Transverse colon (tissue), 4 donors: ENCODE measurements around the gene CRX. TPM values are rescaled to one million over a fixed set of nuclear protein-coding genes. Genes with fewer than 3 reads are reported as not detected.

ENCODE experiments used
- DNase-seq: peaks from one replicate; pipeline ENCODE4 v3.0.0-alpha.2; 2019
- H3K27ac ChIP-seq, 4 donors: fragments of 200-600 bp; sonication (generic); 2 replicates each; pipeline ENCODE4 v1.5.1; 2016 to 2018; ENCODE audit warnings: inconsistent platforms in 4 of 4
- H3K27me3 ChIP-seq: fragments of 200-600 bp; sonication (generic); 2 replicates; pipeline ENCODE4 v1.5.1; 2017; ENCODE audit warnings: inconsistent platforms
- H3K36me3 ChIP-seq, 4 donors: fragments of 200-600 bp; sonication (generic); 2 replicates each; pipeline ENCODE4 v1.5.1; 2017 to 2019; ENCODE audit warnings: inconsistent platforms in 4 of 4
- H3K4me1 ChIP-seq, 4 donors: fragments of 200-600 bp; sonication (generic); 2 replicates each; pipeline ENCODE4 v1.5.1; 2017 to 2020; ENCODE audit warnings: inconsistent platforms in 4 of 4
- H3K4me3 ChIP-seq, 4 donors: fragments of 200-600 bp; sonication (generic); 1 replicate in 1 of 4; 2 replicates in 3 of 4; pipeline versions ENCODE4 v1.5.1 to v1.6.1; 2017 to 2019; ENCODE audit warnings: inconsistent platforms in 4 of 4
- H3K9me3 ChIP-seq, 2 donors: fragments of 200-600 bp; sonication (generic); 2 replicates each; pipeline ENCODE4 v1.5.1; 2017 to 2019; ENCODE audit warnings: inconsistent platforms in 2 of 2
- EP300 ChIP-seq: sonication (generic); formaldehyde crosslinking; IDR thresholded peaks from one replicate; pipeline ENCODE4 v1.6.1; 2017; ENCODE audit warnings: antibody characterized with exemption, low read depth
- POLR2A ChIP-seq: fragments of 450-650 bp; IDR thresholded peaks from one replicate; pipeline ENCODE4 v1.6.1; 2016; ENCODE audit warnings: antibody characterized with exemption, mild to moderate bottlenecking, moderate library complexity
- POLR2AphosphoS5 ChIP-seq, 3 donors: sonication (generic); formaldehyde crosslinking; IDR thresholded peaks; one replicate each; pipeline ENCODE4 v1.6.1; 2016; ENCODE audit warnings: antibody characterized with exemption in 3 of 3
- whole genome bisulfite sequencing, 2 donors: methylation state at CpG; one replicate each; pipeline ENCODE4 v1.1.5; 2018; ENCODE audit warnings: low coverage in 1 of 2; 5-methylcytosine and 5-hydroxymethylcytosine counted together
- in situ Hi-C, 4 donors: fragments of 200-750 bp; cut with MboI; loops; one replicate each; pipeline versions ENCODE4 v1.15.0 to v1.15.1; 2017; ENCODE audit warnings: low sequenced_read_pairs in 3 of 4, low pct_ligation_motif_present in 1 of 4, low pct_unique_long_range_greater_than_20kb in 1 of 4
- intact Hi-C: fragments of 100-400 bp; cut with DNase I; formaldehyde crosslinking; loops from one replicate; pipeline ENCODE4 v1.15.1; 2023; ENCODE audit warnings: low total_unique reads
- total RNA-seq, 4 donors: library from RNA; depleted of rRNA; stranded (reverse); fragments of >200 nt; gene quantifications; one replicate each; pipeline ENCODE4 v1.1.0, GENCODE V29; 2016
- TF ChIP-seq, protein P1 (sequence below), 5 experiments: fragments of 200-600 bp in 3 of 5; fragments of 450-650 bp in 2 of 5; sonication (generic) in 3 of 5; IDR thresholded peaks; 1 replicate in 2 of 5; 2 replicates in 3 of 5; pipeline ENCODE4 v1.5.1; 2016 to 2017; ENCODE audit warnings: antibody characterized with exemption in 5 of 5, inconsistent platforms in 3 of 5, mild to moderate bottlenecking in 2 of 5, moderate library complexity in 1 of 5

Gene CRX
- total RNA-seq, 4 donors from 2014 or later: not detected

DNA sequence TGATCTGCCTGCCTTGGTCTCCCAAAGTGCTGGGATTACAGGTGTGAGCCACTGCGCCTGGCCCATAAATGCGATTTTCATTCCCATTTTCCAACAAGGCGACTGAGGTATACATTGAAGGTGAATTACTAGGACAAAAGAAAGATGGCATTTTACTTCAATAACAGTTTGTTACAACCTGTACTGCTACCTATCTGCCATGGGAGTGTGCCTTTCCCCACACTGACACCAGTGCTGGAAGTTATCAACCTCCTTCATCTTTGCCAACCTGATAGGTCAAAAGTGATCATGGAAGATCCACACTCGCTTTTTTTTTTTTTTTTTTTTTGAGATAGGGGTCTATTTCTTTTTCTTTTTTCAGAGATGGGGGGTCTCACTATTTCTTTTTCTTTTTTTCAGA is 11.0 kb downstream of the CRX start:
- 76% methylated on average over 4 of the region's 4 CpGs; no CpG with 5 or more reads in 1 of the 2 donors for WGBS, 2 donors
- peaks cover 5% of the 10 kb centered on the region for H3K27me3 ChIP-seq
- in situ Hi-C loops: loop anchor here in 1 of 4 donors (25.0 kb wide), 1 partner anchor 180 kb away; no protein-coding TSS in a partner anchor

DNA sequence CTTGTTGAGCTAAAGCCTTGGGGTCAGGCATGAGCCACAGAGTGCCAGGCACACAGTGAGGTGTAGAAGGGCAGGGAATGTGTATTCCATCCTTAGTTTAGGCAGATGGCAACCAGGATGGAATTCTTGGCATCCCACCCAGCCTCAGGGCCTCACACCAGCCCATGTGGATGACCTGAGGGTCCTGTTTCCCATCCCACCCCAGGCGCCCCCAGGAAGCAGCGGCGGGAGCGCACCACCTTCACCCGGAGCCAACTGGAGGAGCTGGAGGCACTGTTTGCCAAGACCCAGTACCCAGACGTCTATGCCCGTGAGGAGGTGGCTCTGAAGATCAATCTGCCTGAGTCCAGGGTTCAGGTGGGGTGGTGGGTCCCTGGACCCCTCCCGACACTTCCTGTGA is 14.3 kb downstream of the CRX start:
- Histone ChIP-seq H3K27me3 (peaks cover 4% of the 10 kb centered on the region), H3K36me3 (no peaks in the 10 kb centered on the region), H3K4me3 (no peak overlapping the region), H3K4me1 (no peaks in the 10 kb centered on the region), H3K27ac (no peak overlapping the region), H3K9me3 (no peaks in the 10 kb centered on the region)
- TF ChIP-seq, protein P1, sequence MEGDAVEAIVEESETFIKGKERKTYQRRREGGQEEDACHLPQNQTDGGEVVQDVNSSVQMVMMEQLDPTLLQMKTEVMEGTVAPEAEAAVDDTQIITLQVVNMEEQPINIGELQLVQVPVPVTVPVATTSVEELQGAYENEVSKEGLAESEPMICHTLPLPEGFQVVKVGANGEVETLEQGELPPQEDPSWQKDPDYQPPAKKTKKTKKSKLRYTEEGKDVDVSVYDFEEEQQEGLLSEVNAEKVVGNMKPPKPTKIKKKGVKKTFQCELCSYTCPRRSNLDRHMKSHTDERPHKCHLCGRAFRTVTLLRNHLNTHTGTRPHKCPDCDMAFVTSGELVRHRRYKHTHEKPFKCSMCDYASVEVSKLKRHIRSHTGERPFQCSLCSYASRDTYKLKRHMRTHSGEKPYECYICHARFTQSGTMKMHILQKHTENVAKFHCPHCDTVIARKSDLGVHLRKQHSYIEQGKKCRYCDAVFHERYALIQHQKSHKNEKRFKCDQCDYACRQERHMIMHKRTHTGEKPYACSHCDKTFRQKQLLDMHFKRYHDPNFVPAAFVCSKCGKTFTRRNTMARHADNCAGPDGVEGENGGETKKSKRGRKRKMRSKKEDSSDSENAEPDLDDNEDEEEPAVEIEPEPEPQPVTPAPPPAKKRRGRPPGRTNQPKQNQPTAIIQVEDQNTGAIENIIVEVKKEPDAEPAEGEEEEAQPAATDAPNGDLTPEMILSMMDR (IDR thresholded peaks at IDR 0.05): no peak
- TF ChIP-seq EP300: no peak
- intact Hi-C loops (no loop called here), in situ Hi-C loops (loop anchor here in 1 of 4 donors (25.0 kb wide), 1 partner anchor 176 kb away; no protein-coding TSS in a partner anchor)
- 72% methylated on average over 8 of the region's 8 CpGs; no CpG with 5 or more reads in 1 of the 2 donors for WGBS, 2 donors
- no peak for DNase-seq

More for the DNA sequence above, 11.0 kb downstream of the CRX start:
- intact Hi-C loops: no loop called here
- no peaks in the 10 kb centered on the region for H3K9me3 ChIP-seq
- no peak for DNase-seq
- H3K36me3 ChIP-seq: no peaks in the 10 kb centered on the region
- no peak overlapping the region for H3K4me3 ChIP-seq
- TF ChIP-seq POLR2AphosphoS5 (IDR thresholded peaks at IDR 0.05): no peak
- TF ChIP-seq, protein P1 (IDR thresholded peaks at IDR 0.05): no peak
- TF ChIP-seq EP300: no peak
- no peak for TF ChIP-seq POLR2A
- no peaks in the 10 kb centered on the region for H3K4me1 ChIP-seq
- no peak overlapping the region for H3K27ac ChIP-seq

DNA sequence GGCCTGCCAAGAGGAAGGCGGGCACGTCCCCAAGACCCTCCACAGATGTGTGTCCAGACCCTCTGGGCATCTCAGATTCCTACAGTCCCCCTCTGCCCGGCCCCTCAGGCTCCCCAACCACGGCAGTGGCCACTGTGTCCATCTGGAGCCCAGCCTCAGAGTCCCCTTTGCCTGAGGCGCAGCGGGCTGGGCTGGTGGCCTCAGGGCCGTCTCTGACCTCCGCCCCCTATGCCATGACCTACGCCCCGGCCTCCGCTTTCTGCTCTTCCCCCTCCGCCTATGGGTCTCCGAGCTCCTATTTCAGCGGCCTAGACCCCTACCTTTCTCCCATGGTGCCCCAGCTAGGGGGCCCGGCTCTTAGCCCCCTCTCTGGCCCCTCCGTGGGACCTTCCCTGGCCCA is 17.7 kb downstream of the CRX start:
- no peak for TF ChIP-seq EP300
- TF ChIP-seq, protein P1 (IDR thresholded peaks at IDR 0.05): no peak
- TF ChIP-seq POLR2AphosphoS5 (IDR thresholded peaks at IDR 0.05): no peak
- TF ChIP-seq POLR2A: no peak
- 71 to 83% methylated on average over 11 to 12 of the region's 16 CpGs for WGBS, 2 donors
- no peaks in the 10 kb centered on the region for H3K4me1 ChIP-seq
- no peaks in the 10 kb centered on the region for H3K36me3 ChIP-seq
- in situ Hi-C loops: loop anchor here in 1 of 4 donors (25.0 kb wide), 1 partner anchor 173 kb away; no protein-coding TSS in a partner anchor
- DNase-seq: no peak
- no peaks in the 10 kb centered on the region for H3K9me3 ChIP-seq
- H3K27me3 ChIP-seq: peaks cover 21% of the 10 kb centered on the region
- intact Hi-C loops: no loop called here
- H3K27ac ChIP-seq: no peak overlapping the region
- H3K4me3 ChIP-seq: no peak overlapping the region

DNA sequence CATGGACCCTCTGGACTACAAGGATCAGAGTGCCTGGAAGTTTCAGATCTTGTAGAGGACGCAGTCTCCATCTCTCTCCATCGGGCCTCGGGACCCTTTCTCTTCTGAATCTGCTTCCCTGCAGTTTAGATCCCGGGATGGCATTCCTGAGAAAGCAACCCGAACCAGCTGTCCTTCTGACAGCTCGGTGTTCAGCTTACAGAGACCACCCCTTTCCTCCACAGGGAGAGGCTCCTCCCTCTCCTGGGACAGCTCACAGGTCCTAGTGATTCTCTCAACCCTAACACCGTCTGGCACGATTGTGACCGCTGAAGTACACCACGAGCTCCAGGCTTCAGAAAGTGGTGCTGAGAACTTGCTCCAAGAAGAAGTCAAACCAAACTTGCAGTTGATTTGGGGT is 18.2 kb downstream of the CRX start:
- WGBS, 2 donors: 0 to 39% methylated on average over 1 to 10 of the region's 10 CpGs
- Histone ChIP-seq H3K27me3 (peaks cover 21% of the 10 kb centered on the region), H3K4me1 (no peaks in the 10 kb centered on the region), H3K36me3 (no peaks in the 10 kb centered on the region), H3K4me3 (no peak overlapping the region), H3K27ac (no peak overlapping the region), H3K9me3 (no peaks in the 10 kb centered on the region)
- intact Hi-C loops (no loop called here), in situ Hi-C loops (loop anchor here in 1 of 4 donors (25.0 kb wide), 1 partner anchor 172 kb away; no protein-coding TSS in a partner anchor)
- no peak for TF ChIP-seq POLR2AphosphoS5 (IDR thresholded peaks at IDR 0.05)
- no peak for TF ChIP-seq EP300
- no peak for TF ChIP-seq POLR2A
- TF ChIP-seq, protein P1 (IDR thresholded peaks at IDR 0.05): no peak
- no peak for DNase-seq
